Right renal pelvis (tissue), 4 donors: ENCODE data around the gene CELF2. TPM values are rescaled to one million over a fixed set of nuclear protein-coding genes. Genes with fewer than 3 reads are reported as not detected.
"Not testable (repeated sequence)": the region's sequence is repeated elsewhere in the genome, so short reads cannot be mapped to it uniquely, and the experiment has no call there.

ENCODE experiments used
- DNase-seq, 4 donors: peaks; one replicate each; pipeline ENCODE4 v3.0.0-alpha.2; 2013; ENCODE audit warnings: low read depth in 4 of 4, low spot score in 3 of 4, missing footprints in 1 of 4
- polyA plus RNA-seq, 4 donors: library from polyadenylated mRNA; unstranded; fragments of 120-200 nt; gene quantifications; one replicate each; pipeline ENCODE4 v1.2.1, GENCODE V29; 2013; ENCODE audit not compliant: insufficient read length in 4 of 4

The CELF2 gene
- polyA plus RNA-seq, 4 donors, result 12.0 to 14.5 (median 12.3) TPM

GRCh38 chr10:11118686-11119085 is 101.0 kb downstream of the CELF2 start:
- no peak for DNase-seq

GRCh38 chr10:11119843-11120242 is 102.2 kb downstream of the CELF2 start:
- no peak for DNase-seq

GRCh38 chr10:11120711-11121110 is 103.0 kb downstream of the CELF2 start:
- no peak for DNase-seq

GRCh38 chr10:11123892-11124291 is 106.2 kb downstream of the CELF2 start:
- DNase-seq, result not testable (repeated sequence)

GRCh38 chr10:11125004-11125403 is 107.3 kb downstream of the CELF2 start:
- DNase-seq, result no peak

GRCh38 chr10:11127017-11127416 is 109.3 kb downstream of the CELF2 start:
- DNase-seq, result not testable (repeated sequence)

GRCh38 chr10:11131112-11131639 is 113.5 kb downstream of the CELF2 start:
- no peak for DNase-seq

GRCh38 chr10:11134411-11134810 is 116.7 kb downstream of the CELF2 start:
- DNase-seq, result no peak

- DNase-seq, result no peak
Observed at GRCh38 chr10:11135709-11136108, 118.0 kb downstream of the CELF2 start.

GRCh38 chr10:11138314-11139033 is 120.8 kb downstream of the CELF2 start:
- no peak for DNase-seq

GRCh38 chr10:11140963-11141362 is 123.3 kb downstream of the CELF2 start:
- no peak for DNase-seq

- no peak for DNase-seq
Observed at GRCh38 chr10:11141571-11142091, 124.0 kb downstream of the CELF2 start.

GRCh38 chr10:11142777-11143176 is 125.1 kb downstream of the CELF2 start:
- DNase-seq, result no peak

- no peak for DNase-seq
Observed at GRCh38 chr10:11143242-11143641, 125.6 kb downstream of the CELF2 start.

- no peak for DNase-seq
Observed at GRCh38 chr10:11144626-11145494, 127.2 kb downstream of the CELF2 start.

- DNase-seq, result no peak
Observed at GRCh38 chr10:11145495-11145855, 127.8 kb downstream of the CELF2 start.

GRCh38 chr10:11146402-11147171 is 128.9 kb downstream of the CELF2 start:
- DNase-seq, result no peak

- no peak for DNase-seq
Observed at GRCh38 chr10:11147722-11148121, 130.1 kb downstream of the CELF2 start.

- no peak for DNase-seq
Observed at GRCh38 chr10:11148142-11149028, 130.7 kb downstream of the CELF2 start.

- DNase-seq, result no peak
Observed at GRCh38 chr10:11149807-11150141, 132.1 kb downstream of the CELF2 start.
